ENCODE data around the gene HK2.

The HK2 gene

DNA sequence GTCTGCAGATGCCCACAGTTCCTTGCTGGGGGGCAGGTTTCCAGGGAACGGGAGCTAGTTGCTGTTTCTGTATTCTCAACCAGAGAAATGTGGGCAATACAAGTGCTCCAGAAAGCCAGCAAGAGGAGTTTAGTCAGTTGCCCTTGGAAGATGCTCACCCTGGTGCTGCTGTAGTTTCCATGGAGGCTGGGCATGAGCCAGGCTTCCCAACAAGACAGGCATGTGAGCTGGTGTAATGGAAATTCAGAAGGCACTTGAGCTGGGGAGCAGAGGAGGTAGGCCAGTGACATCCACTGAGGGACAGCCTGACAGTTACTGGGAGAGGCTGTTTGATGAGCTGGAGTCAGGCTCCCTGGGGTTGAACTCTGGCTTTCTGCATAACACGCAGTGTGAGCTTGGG, 7.7 kb downstream of the HK2 start:
- H3K9me3 ChIP-seq (ENCODE audit: severe bottlenecking), result no peaks in the 10 kb centered on the region
- H3K27me3 ChIP-seq (ENCODE audit: insufficient read depth, low read depth, severe bottlenecking), result no peaks in the 10 kb centered on the region
- no peak overlapping the region for H3K27ac ChIP-seq
- H3K36me3 ChIP-seq, result peaks cover 7% of the 10 kb centered on the region
- no peak overlapping the region for H3K4me3 ChIP-seq (ENCODE audit: low read depth, low read length)
- TF ChIP-seq, protein P1, sequence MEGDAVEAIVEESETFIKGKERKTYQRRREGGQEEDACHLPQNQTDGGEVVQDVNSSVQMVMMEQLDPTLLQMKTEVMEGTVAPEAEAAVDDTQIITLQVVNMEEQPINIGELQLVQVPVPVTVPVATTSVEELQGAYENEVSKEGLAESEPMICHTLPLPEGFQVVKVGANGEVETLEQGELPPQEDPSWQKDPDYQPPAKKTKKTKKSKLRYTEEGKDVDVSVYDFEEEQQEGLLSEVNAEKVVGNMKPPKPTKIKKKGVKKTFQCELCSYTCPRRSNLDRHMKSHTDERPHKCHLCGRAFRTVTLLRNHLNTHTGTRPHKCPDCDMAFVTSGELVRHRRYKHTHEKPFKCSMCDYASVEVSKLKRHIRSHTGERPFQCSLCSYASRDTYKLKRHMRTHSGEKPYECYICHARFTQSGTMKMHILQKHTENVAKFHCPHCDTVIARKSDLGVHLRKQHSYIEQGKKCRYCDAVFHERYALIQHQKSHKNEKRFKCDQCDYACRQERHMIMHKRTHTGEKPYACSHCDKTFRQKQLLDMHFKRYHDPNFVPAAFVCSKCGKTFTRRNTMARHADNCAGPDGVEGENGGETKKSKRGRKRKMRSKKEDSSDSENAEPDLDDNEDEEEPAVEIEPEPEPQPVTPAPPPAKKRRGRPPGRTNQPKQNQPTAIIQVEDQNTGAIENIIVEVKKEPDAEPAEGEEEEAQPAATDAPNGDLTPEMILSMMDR (IDR thresholded peaks at IDR 0.05; ENCODE audit: low read depth, low read length), result no peak
- DNase-seq, result no peak

DNA sequence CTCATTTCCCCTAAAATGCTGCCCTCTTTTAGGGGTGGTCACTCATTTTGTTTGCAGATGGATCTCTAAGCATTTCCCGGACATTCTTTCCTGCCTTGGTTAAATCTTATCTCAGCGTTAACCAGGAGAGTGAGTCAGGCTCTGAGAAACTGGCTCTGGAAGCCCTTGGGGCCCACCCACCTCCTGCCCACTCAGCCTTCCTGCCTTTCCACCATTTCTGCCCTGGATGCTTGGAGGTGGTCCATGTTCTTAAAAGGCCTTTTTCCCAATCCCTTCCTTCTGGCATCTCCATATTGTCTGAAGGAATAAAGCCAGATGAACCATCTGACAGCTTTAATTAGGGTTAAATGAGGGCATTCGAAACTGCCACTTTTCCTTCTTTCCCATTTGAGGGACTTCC, 9.5 kb downstream of the HK2 start:
- Histone ChIP-seq H3K27me3 (ENCODE audit: insufficient read depth, low read depth, severe bottlenecking) (no peaks in the 10 kb centered on the region), H3K4me3 (ENCODE audit: low read depth, low read length) (no peak overlapping the region), H3K27ac (no peak overlapping the region), H3K36me3 (peaks cover 7% of the 10 kb centered on the region), H3K9me3 (ENCODE audit: severe bottlenecking) (no peaks in the 10 kb centered on the region)
- no peak for DNase-seq
- TF ChIP-seq, protein P1 (IDR thresholded peaks at IDR 0.05; ENCODE audit: low read depth, low read length), result no peak

DNA sequence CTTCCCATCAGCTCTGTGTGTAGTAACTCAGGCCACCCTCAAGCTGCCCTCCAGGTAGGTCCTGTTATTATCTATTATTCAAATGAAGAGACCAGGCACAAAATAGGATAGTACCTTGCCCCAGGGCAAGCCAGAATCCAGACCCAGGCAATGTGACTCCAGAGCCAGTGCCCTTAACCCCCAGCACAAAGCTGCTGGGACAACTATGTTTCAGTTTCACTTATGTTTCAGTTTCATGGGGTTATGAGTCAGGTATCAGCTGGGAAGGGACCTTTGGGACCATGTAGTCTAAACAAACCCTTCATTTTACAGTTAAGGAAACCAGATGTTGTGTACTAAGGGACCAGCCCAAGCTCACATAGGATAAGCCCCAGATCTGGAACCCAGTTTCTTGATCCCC, 10.0 kb downstream of the HK2 start:
- H3K27ac ChIP-seq, result no peak overlapping the region
- H3K4me3 ChIP-seq (ENCODE audit: low read depth, low read length), result no peak overlapping the region
- TF ChIP-seq, protein P1 (IDR thresholded peaks at IDR 0.05; ENCODE audit: low read depth, low read length), result no peak
- peaks cover 4% of the 10 kb centered on the region for H3K36me3 ChIP-seq
- no peak for DNase-seq
- H3K27me3 ChIP-seq (ENCODE audit: insufficient read depth, low read depth, severe bottlenecking), result no peaks in the 10 kb centered on the region
- no peaks in the 10 kb centered on the region for H3K9me3 ChIP-seq (ENCODE audit: severe bottlenecking)

DNA sequence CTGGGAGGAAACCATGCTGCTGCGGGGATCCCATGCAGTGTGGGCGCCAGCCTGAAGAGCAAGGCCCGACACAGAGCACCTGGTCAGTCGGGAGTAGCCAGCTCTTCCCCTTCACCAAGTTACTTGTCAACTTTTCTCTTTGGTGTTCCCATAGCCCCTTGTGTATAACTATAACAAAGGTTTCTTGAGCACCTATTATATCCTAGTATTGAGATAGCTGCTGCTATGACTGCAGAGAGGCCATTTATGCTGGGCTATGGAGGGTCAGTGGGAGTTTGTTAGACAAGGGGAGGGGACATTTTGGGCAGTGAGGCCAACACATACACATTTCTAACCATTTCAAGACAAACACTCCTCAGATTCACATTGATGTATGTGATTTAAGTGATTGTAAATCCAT, 10.8 kb downstream of the HK2 start:
- Histone ChIP-seq H3K27me3 (ENCODE audit: insufficient read depth, low read depth, severe bottlenecking) (no peaks in the 10 kb centered on the region), H3K36me3 (no peaks in the 10 kb centered on the region; the same call in 1 of the 2 replicates), H3K27ac (no peak overlapping the region), H3K9me3 (ENCODE audit: severe bottlenecking) (no peaks in the 10 kb centered on the region), H3K4me3 (ENCODE audit: low read depth, low read length) (no peak overlapping the region)
- DNase-seq, result no peak
- TF ChIP-seq, protein P1 (IDR thresholded peaks at IDR 0.05; ENCODE audit: low read depth, low read length), result no peak

DNA sequence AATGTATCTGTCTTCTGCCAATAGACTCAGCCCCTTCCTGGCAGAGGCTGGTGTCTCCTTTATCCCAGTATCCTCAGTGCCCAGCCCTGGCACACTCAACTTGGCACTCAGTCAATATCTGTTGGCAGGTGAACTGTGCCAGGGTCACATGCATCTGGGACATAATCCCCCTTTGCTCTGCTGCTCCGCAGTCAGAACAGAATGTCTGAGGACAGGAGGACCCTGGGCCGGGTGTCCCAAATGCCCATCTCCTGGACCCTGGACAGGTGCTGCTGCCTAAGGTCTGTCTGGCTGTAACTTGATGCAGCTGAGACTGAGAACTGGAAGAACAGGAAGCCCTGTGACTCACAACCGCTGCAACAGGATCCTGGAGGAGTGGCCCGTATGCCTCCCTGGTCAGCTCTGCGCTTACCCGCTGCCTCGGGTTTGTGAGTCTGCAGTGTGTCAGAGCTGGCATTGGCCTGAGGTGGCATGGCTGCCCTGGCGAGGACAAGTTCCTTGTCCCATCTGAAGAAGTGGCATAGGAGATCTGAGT, 11.4 kb downstream of the HK2 start:
- no peak overlapping the region for H3K27ac ChIP-seq
- H3K4me3 ChIP-seq (ENCODE audit: low read depth, low read length), result no peak overlapping the region
- TF ChIP-seq, protein P1 (IDR thresholded peaks at IDR 0.05; ENCODE audit: low read depth, low read length), result no peak
- H3K36me3 ChIP-seq, result no peaks in the 10 kb centered on the region; the same call in 1 of the 2 replicates
- DNase-seq, result no peak
- no peaks in the 10 kb centered on the region for H3K27me3 ChIP-seq (ENCODE audit: insufficient read depth, low read depth, severe bottlenecking)
- no peaks in the 10 kb centered on the region for H3K9me3 ChIP-seq (ENCODE audit: severe bottlenecking)

DNA sequence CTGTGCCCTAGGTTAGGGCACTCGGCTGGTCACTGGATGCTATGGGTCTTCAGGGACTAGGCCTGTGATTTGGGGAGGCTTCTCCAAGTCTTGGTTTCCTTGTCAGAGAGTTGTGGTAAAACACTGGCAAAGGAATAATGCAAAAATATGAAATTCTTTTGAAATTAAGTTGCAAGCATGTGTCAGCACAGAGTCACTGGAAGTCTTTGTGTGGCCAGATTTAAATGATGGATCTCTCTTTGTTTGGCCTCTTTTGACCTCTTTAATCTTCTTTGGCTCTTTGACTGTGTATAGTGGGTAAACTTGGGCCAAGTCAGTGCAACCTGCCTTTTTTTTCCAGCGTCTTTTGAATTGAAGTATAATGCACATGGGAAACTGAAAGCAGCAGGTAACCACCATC, 12.1 kb downstream of the HK2 start:
- no peak for DNase-seq
- no peak overlapping the region for H3K4me3 ChIP-seq (ENCODE audit: low read depth, low read length)
- TF ChIP-seq, protein P1 (IDR thresholded peaks at IDR 0.05; ENCODE audit: low read depth, low read length), result no peak

More for the DNA sequence above, 12.1 kb downstream of the HK2 start:
- Histone ChIP-seq H3K36me3 (no peaks in the 10 kb centered on the region; the same call in 1 of the 2 replicates), H3K9me3 (ENCODE audit: severe bottlenecking) (no peaks in the 10 kb centered on the region), H3K27ac (no peak overlapping the region), H3K27me3 (ENCODE audit: insufficient read depth, low read depth, severe bottlenecking) (no peaks in the 10 kb centered on the region)

Measured in WERI-Rb-1 (cell line).